Mesenchymal stem cell (in vitro differentiated cells and primary cell): ENCODE data around the gene CAPZB.

Experiments
- DNase-seq: peaks from one replicate; pipeline ENCODE4 v3.0.0-alpha.2; 2013
- H2AFZ ChIP-seq: one replicate; pipeline ENCODE4 v1.6.1; 2013; ENCODE audit warnings: low read depth, mild to moderate bottlenecking, control low read depth, inconsistent platforms, low read length, moderate library complexity
- H2AK5ac ChIP-seq: 2 replicates; pipeline ENCODE4 v1.6.1; 2013; ENCODE audit warnings: low read length, moderate library complexity, mild to moderate bottlenecking, inconsistent platforms; ENCODE audit not compliant: severe bottlenecking
- H2BK120ac ChIP-seq: one replicate; pipeline ENCODE4 v1.6.1; 2013; ENCODE audit warnings: low read depth, mild to moderate bottlenecking, inconsistent platforms, low read length, moderate library complexity
- H2BK12ac ChIP-seq, 2 experiments: one replicate each; pipeline ENCODE4 v1.6.1; 2013; ENCODE audit warnings: inconsistent platforms in 2 of 2, low read length in 2 of 2, mild to moderate bottlenecking in 2 of 2, moderate library complexity in 2 of 2, control low read depth in 1 of 2
- H2BK15ac ChIP-seq: one replicate; pipeline ENCODE4 v1.6.1; 2013; ENCODE audit warnings: mild to moderate bottlenecking, low read depth, inconsistent platforms; ENCODE audit not compliant: poor library complexity, severe bottlenecking
- H2BK5ac ChIP-seq: 2 replicates; pipeline ENCODE4 v1.6.1; 2013; ENCODE audit warnings: low read depth, mild to moderate bottlenecking, low read length, control low read depth, inconsistent platforms; ENCODE audit not compliant: poor library complexity, severe bottlenecking
- H3K14ac ChIP-seq, 2 experiments: one replicate each; pipeline ENCODE4 v1.6.1; 2013; ENCODE audit warnings: inconsistent platforms in 2 of 2, low read length in 2 of 2, control low read depth in 1 of 2, mild to moderate bottlenecking in 1 of 2, moderate library complexity in 1 of 2
- H3K18ac ChIP-seq, 2 experiments: one replicate each; pipeline ENCODE4 v1.6.1; 2013; ENCODE audit warnings: inconsistent platforms in 2 of 2, low read length in 2 of 2, control low read depth in 1 of 2, low read depth in 1 of 2, mild to moderate bottlenecking in 1 of 2
- H3K23ac ChIP-seq, 2 experiments: one replicate each; pipeline ENCODE4 v1.6.1; 2013; ENCODE audit warnings: inconsistent platforms in 2 of 2, low read length in 2 of 2, mild to moderate bottlenecking in 2 of 2, moderate library complexity in 2 of 2, control low read depth in 1 of 2
- H3K27ac ChIP-seq: 2 replicates; pipeline ENCODE4 v1.5.1; 2013; ENCODE audit warnings: mild to moderate bottlenecking, moderate library complexity, low read length, control low read depth, inconsistent platforms; ENCODE audit not compliant: poor library complexity, severe bottlenecking
- H3K27me3 ChIP-seq, 2 experiments: 2 replicates each; pipeline versions ENCODE4 v1.6.1 to v1.7.0; 2013; ENCODE audit warnings: low read length in 2 of 2, mild to moderate bottlenecking in 2 of 2, moderate library complexity in 2 of 2, control low read depth in 1 of 2, inconsistent platforms in 1 of 2; ENCODE audit not compliant: control insufficient read depth in 1 of 2, insufficient read depth in 1 of 2
- H3K36me3 ChIP-seq, 2 experiments: 2 replicates each; pipeline versions ENCODE4 v1.6.1 to v1.7.0; 2013; ENCODE audit warnings: low read length in 2 of 2, control low read depth in 1 of 2, inconsistent platforms in 1 of 2, low read depth in 1 of 2, mild to moderate bottlenecking in 1 of 2; ENCODE audit not compliant: insufficient read depth in 2 of 2, control insufficient read depth in 1 of 2
- H3K4ac ChIP-seq, 2 experiments: one replicate each; pipeline ENCODE4 v1.6.1; 2013; ENCODE audit warnings: inconsistent platforms in 2 of 2, low read length in 2 of 2, mild to moderate bottlenecking in 2 of 2, moderate library complexity in 2 of 2, control low read depth in 1 of 2, low read depth in 1 of 2
- H3K4me1 ChIP-seq: 2 replicates; pipeline ENCODE4 v1.6.1; 2013; ENCODE audit warnings: low read depth, low read length, control low read depth; ENCODE audit not compliant: control insufficient read depth, insufficient read depth
- H3K4me2 ChIP-seq: 2 replicates; pipeline ENCODE4 v1.6.1; 2013; ENCODE audit warnings: low read length, mild to moderate bottlenecking, inconsistent platforms; ENCODE audit not compliant: poor library complexity, severe bottlenecking
- H3K4me3 ChIP-seq, 2 experiments: 2 replicates each; pipeline versions ENCODE4 v1.5.1 to v1.7.0; 2013; ENCODE audit warnings: low read length in 2 of 2, mild to moderate bottlenecking in 2 of 2, control low read depth in 1 of 2, low read depth in 1 of 2; ENCODE audit not compliant: insufficient read depth in 1 of 2
- H3K79me1 ChIP-seq: replicated peaks from 2 replicates; pipeline ENCODE4 v1.6.1; 2013; ENCODE audit warnings: mild to moderate bottlenecking, control low read depth, low read length, inconsistent platforms; ENCODE audit not compliant: poor library complexity, severe bottlenecking
- H3K9ac ChIP-seq: 2 replicates; pipeline ENCODE4 v1.7.0; 2013; ENCODE audit warnings: mild to moderate bottlenecking, low read length, moderate library complexity
- H3K9me3 ChIP-seq: 2 replicates; pipeline ENCODE4 v1.7.0; 2013; ENCODE audit warnings: mild to moderate bottlenecking, low read length; ENCODE audit not compliant: control insufficient read depth
- H4K8ac ChIP-seq: one replicate; pipeline ENCODE4 v1.6.1; 2013; ENCODE audit warnings: inconsistent platforms, mild to moderate bottlenecking, low read length, moderate library complexity
- H4K91ac ChIP-seq: one replicate; pipeline ENCODE4 v1.6.1; 2013; ENCODE audit warnings: mild to moderate bottlenecking, low read length, inconsistent platforms
- WGBS: methylation state at CpG from one replicate; pipeline ENCODE4 v1.1.7; 2013; ENCODE audit warnings: mixed read lengths; 5-methylcytosine and 5-hydroxymethylcytosine counted together

Gene CAPZB

GRCh38 chr1:19322481-19322880 is 162.9 kb downstream of the CAPZB start:
- H3K36me3 ChIP-seq, result peaks cover 69 to 80% of the 10 kb centered on the region in 2 experiments
- H3K9ac ChIP-seq, result no peak overlapping the region
- no peaks in the 10 kb centered on the region for H3K27me3 ChIP-seq

GRCh38 chr1:19321071-19321470 is 164.3 kb downstream of the CAPZB start:
- H3K4me1 ChIP-seq, result peaks cover 9% of the 10 kb centered on the region
- H2BK5ac ChIP-seq, result no peak overlapping the region
- H3K9ac ChIP-seq, result no peak overlapping the region
- no peak overlapping the region for H3K23ac ChIP-seq
- H2BK120ac ChIP-seq, result no peak overlapping the region
- H2AFZ ChIP-seq, result no peak overlapping the region
- no peak overlapping the region for H3K4me3 ChIP-seq
- WGBS, result 100% methylated on average over 2 of the region's 3 CpGs
- no peak overlapping the region for H2BK15ac ChIP-seq
- H3K14ac ChIP-seq, result no peak overlapping the region
- no peaks in the 10 kb centered on the region for H3K9me3 ChIP-seq
- H3K27ac ChIP-seq, result no peak overlapping the region
- H4K91ac ChIP-seq, result no peak overlapping the region
- H3K4ac ChIP-seq, result no peak overlapping the region
- no peaks in the 10 kb centered on the region for H3K27me3 ChIP-seq
- no peak overlapping the region for H2AK5ac ChIP-seq
- H3K4me2 ChIP-seq, result no peak overlapping the region
- H2BK12ac ChIP-seq, result no peak overlapping the region
- no peak for DNase-seq
- no peak overlapping the region for H3K18ac ChIP-seq
- H3K36me3 ChIP-seq, result peaks cover 63 to 67% of the 10 kb centered on the region in 2 experiments
- no peak overlapping the region for H4K8ac ChIP-seq
- peaks cover 42% of the 10 kb centered on the region for H3K79me1 ChIP-seq

More at GRCh38 chr1:19322481-19322880, 162.9 kb downstream of the CAPZB start:
- H2BK15ac ChIP-seq, result no peak overlapping the region
- H3K23ac ChIP-seq, result no peak overlapping the region
- DNase-seq, result no peak
- H3K27ac ChIP-seq, result no peak overlapping the region
- H2AK5ac ChIP-seq, result no peak overlapping the region
- H2BK120ac ChIP-seq, result no peak overlapping the region
- H3K4me2 ChIP-seq, result no peak overlapping the region
- no peak overlapping the region for H3K4me3 ChIP-seq
- peaks cover 1% of the 10 kb centered on the region for H3K4me1 ChIP-seq
- H3K9me3 ChIP-seq, result no peaks in the 10 kb centered on the region
- no peak overlapping the region for H2BK12ac ChIP-seq
- WGBS, result 82% methylated on average over 10 of the region's 10 CpGs
- no peak overlapping the region for H3K18ac ChIP-seq
- H4K8ac ChIP-seq, result no peak overlapping the region
- no peak overlapping the region for H3K4ac ChIP-seq
- H3K79me1 ChIP-seq, result peaks cover 36% of the 10 kb centered on the region
- H2AFZ ChIP-seq, result no peak overlapping the region
- H3K14ac ChIP-seq, result no peak overlapping the region
- H4K91ac ChIP-seq, result no peak overlapping the region
- no peak overlapping the region for H2BK5ac ChIP-seq

GRCh38 chr1:19319196-19319595 is 166.1 kb downstream of the CAPZB start:
- Histone ChIP-seq H3K9ac (no peak overlapping the region), H2AFZ (no peak overlapping the region), H2AK5ac (no peak overlapping the region), H3K4me3 (no peak overlapping the region), H3K4me1 (peaks cover 23% of the 10 kb centered on the region), H3K4me2 (no peak overlapping the region), H2BK120ac (no peak overlapping the region), H2BK12ac (no peak overlapping the region), H3K23ac (no peak overlapping the region), H3K36me3 (peaks cover 52 to 54% of the 10 kb centered on the region in 2 experiments), H3K79me1 (peaks cover 38% of the 10 kb centered on the region), H3K18ac (no peak overlapping the region), H2BK5ac (no peak overlapping the region), H3K4ac (no peak overlapping the region), H4K91ac (no peak overlapping the region), H3K9me3 (no peaks in the 10 kb centered on the region), H2BK15ac (no peak overlapping the region), H3K27ac (no peak overlapping the region), H4K8ac (no peak overlapping the region), H3K14ac (no peak overlapping the region), H3K27me3 (no peaks in the 10 kb centered on the region)
- WGBS, result 100% methylated on average over 3 of the region's 3 CpGs
- DNase-seq, result no peak

- no peak overlapping the region for H4K8ac ChIP-seq
- H3K4me3 ChIP-seq, result no peak overlapping the region
- H3K27ac ChIP-seq, result no peak overlapping the region
- H3K23ac ChIP-seq, result no peak overlapping the region
- H4K91ac ChIP-seq, result peak overlapping the region; percentile 3
- WGBS, result 96% methylated on average over 13 of the region's 13 CpGs
- H3K79me1 ChIP-seq, result peaks cover 39% of the 10 kb centered on the region
- H3K18ac ChIP-seq, result no peak overlapping the region
- H3K9me3 ChIP-seq, result no peaks in the 10 kb centered on the region
- no peak for DNase-seq
- no peak overlapping the region for H2BK15ac ChIP-seq
- H3K4me1 ChIP-seq, result peaks cover 34% of the 10 kb centered on the region
- no peak overlapping the region for H2BK5ac ChIP-seq
- no peak overlapping the region for H3K9ac ChIP-seq
- no peaks in the 10 kb centered on the region for H3K27me3 ChIP-seq
- no peak overlapping the region for H2BK12ac ChIP-seq
- no peak overlapping the region for H2AFZ ChIP-seq
- H3K4me2 ChIP-seq, result no peak overlapping the region
- H2BK120ac ChIP-seq, result no peak overlapping the region
- H3K4ac ChIP-seq, result no peak overlapping the region
- peaks cover 46% of the 10 kb centered on the region in 2 experiments for H3K36me3 ChIP-seq
- no peak overlapping the region for H3K14ac ChIP-seq
- H2AK5ac ChIP-seq, result no peak overlapping the region
Observed at GRCh38 chr1:19317126-19317910, 168.0 kb downstream of the CAPZB start.
